Subcutaneous adipose tissue (tissue), 4 donors: ENCODE results near the gene PEF1. TPM values are rescaled to one million over a fixed set of nuclear protein-coding genes. Genes with fewer than 3 reads are reported as not detected.

ENCODE experiments used
- total RNA-seq, 4 donors: library from RNA; depleted of rRNA; stranded (reverse); fragments of >200 nt; gene quantifications; one replicate each; pipeline ENCODE4 v1.1.0, GENCODE V29; 2016
- TF ChIP-seq, protein P1 (sequence below): fragments of 450-650 bp; IDR thresholded peaks from one replicate; pipeline ENCODE4 v1.5.1; 2016; ENCODE audit warnings: low read depth, mild to moderate bottlenecking, control low read depth, antibody characterized with exemption, moderate library complexity

PEF1 gene
- total RNA-seq, 4 donors from 2014 or later = 49.6 to 68.8 (median 56.9) TPM

GRCh38 chr1:31660871-31661455, 16.3 kb upstream of the PEF1 start:
- TF ChIP-seq, protein P1, sequence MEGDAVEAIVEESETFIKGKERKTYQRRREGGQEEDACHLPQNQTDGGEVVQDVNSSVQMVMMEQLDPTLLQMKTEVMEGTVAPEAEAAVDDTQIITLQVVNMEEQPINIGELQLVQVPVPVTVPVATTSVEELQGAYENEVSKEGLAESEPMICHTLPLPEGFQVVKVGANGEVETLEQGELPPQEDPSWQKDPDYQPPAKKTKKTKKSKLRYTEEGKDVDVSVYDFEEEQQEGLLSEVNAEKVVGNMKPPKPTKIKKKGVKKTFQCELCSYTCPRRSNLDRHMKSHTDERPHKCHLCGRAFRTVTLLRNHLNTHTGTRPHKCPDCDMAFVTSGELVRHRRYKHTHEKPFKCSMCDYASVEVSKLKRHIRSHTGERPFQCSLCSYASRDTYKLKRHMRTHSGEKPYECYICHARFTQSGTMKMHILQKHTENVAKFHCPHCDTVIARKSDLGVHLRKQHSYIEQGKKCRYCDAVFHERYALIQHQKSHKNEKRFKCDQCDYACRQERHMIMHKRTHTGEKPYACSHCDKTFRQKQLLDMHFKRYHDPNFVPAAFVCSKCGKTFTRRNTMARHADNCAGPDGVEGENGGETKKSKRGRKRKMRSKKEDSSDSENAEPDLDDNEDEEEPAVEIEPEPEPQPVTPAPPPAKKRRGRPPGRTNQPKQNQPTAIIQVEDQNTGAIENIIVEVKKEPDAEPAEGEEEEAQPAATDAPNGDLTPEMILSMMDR = no peak

DNA sequence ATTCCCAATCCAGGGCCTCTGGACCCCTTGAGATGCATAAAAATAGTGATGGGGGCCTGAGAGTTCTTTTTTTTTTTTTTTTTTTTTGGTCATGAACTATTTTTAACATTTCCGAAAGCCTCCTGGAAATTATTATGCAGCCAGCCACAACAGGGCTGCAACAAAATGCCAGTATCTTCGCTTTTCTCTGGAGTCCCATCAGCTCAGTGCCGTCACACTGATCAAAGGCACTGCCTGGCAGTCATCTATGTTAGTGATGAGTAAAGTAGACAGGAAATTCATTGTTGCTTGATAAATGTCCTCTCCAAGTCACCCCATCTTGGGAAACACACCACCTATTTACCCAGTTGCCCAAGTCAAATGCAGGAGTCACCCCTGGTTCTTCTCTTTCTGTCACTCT, 15.2 kb upstream of the PEF1 start:
- TF ChIP-seq, protein P1 = no peak

DNA sequence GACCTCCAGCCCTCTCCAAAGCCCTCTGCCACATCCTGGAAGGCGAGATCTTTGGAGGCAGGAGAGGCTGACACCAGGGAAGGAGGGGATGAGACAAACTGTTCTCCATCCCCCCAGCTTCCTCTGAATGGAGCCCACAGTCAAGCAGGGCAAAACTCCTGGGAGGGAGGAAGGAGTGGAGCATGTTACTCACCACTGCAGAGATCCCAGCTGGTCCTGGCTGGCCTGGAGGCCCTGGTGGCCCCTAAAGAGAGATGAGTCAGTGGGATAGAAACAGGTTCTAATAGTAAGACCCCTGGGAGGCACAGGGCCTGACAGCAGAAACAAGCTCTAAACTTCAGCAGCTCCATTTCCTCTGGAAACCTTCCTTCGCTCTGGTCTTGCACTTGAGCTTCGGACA, 14.0 kb upstream of the PEF1 start:
- TF ChIP-seq, protein P1 = no peak

- TF ChIP-seq, protein P1 = no peak
Measured at GRCh38 chr1:31657972-31658510, 13.4 kb upstream of the PEF1 start.

- TF ChIP-seq, protein P1 = no peak
Measured at GRCh38 chr1:31657020-31657804, 12.5 kb upstream of the PEF1 start.

GRCh38 chr1:31655756-31656155, 11.1 kb upstream of the PEF1 start:
- TF ChIP-seq, protein P1 = no peak

GRCh38 chr1:31655104-31655503, 10.4 kb upstream of the PEF1 start:
- TF ChIP-seq, protein P1 = no peak
